ENCODE data around the gene MRPL2.

Gene MRPL2

DNA sequence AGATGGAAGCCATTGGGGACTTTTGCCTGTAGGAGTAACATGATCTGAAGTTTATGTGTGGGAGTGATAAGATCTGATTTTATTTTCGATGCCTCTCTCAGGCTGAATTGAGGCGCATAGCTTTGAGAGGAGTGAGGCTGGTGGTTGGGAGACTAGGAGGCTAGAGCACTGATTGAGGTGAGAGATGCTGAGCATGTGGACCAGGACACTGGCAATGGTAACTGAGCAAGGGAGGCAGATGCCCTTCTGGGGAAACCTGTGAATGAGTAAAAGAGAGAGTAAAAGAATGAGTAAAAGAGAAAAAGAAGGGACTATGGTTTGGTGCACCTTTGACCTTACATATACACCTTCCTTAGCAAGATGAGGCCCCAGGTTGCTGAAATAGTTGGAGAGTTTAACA, 34.8 kb downstream of the MRPL2 start:
- Histone ChIP-seq H3K4me1 (ENCODE audit: control insufficient read depth in 2 of 2, insufficient read depth in 2 of 2, low read length in 2 of 2) (peaks cover 4 to 10% of the 10 kb centered on the region in 2 donors), H3K4me3 (ENCODE audit: low read length in 2 of 2) (no peak overlapping the region), H3K27me3 (ENCODE audit: control insufficient read depth in 2 of 2, insufficient read depth in 2 of 2, low read length in 2 of 2) (no peaks in the 10 kb centered on the region), H3K36me3 (ENCODE audit: control insufficient read depth in 2 of 2, insufficient read depth in 2 of 2, low read length in 2 of 2) (peaks cover 43 to 44% of the 10 kb centered on the region in 2 donors), H3K27ac (ENCODE audit: low read depth in 2 of 2, low read length in 2 of 2) (no peak overlapping the region), H3K9me3 (ENCODE audit: control insufficient read depth in 2 of 2, low read length in 2 of 2) (no peaks in the 10 kb centered on the region), H3K9ac (ENCODE audit: low read depth in 1 of 2, low read length in 2 of 2) (no peak overlapping the region)

DNA sequence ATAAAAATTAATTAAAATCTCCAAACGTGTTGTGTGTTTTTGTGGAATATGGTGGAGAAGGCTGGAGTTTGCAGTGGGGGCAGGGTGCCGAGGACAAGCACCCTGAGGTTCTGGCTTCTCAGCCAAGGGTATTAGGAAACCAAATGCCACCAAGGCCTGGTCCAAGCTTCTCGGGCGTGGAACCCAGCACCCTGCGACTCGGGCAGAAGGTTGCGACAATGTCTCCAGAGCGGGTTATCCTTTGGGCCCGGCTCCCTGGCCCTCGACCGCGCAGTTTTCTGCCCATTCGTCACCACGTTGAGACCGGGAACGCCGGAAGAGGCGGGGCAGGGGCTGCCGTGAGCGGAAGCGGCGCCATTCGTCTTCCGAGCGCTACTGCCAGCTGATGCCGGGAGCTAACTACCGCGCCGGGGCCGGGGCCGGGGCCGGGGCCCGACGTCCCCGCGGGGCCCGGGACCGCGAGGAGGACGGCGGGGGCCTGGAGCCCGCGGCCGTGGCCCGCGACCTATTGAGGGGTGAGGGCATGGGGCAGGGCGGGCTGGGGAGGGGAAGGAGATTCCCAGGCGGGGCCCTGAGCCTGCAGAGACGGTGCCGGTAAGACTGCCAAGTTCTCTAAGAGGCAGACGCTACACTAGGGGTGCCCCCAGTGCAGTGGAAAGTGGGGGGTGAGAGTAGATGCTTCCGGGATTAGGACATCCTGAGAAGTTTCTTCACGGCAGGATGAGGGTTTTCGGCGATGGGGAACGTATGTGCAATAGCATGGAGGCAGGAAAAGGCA, 37.8 kb downstream of the MRPL2 start, which contains the start of gene RRP36:
Gene RRP36, plus strand, starts transcription at position 354 of the 778 bp plus-strand sequence. Its CDS starts 32 bp downstream, at position 386.
- Histone ChIP-seq H3K4me1 (ENCODE audit: control insufficient read depth in 2 of 2, insufficient read depth in 2 of 2, low read length in 2 of 2) (peaks cover 12 to 13% of the 10 kb centered on the region in 2 donors), H3K9me3 (ENCODE audit: control insufficient read depth in 2 of 2, low read length in 2 of 2) (no peaks in the 10 kb centered on the region), H3K4me3 (ENCODE audit: low read length in 2 of 2) (peak within 1 kb of the TSS; percentile 91 to 99), H3K27me3 (ENCODE audit: control insufficient read depth in 2 of 2, insufficient read depth in 2 of 2, low read length in 2 of 2) (no peaks in the 10 kb centered on the region), H3K27ac (ENCODE audit: low read depth in 2 of 2, low read length in 2 of 2) (peak within 1 kb of the TSS; percentile 54 to 72), H3K36me3 (ENCODE audit: control insufficient read depth in 2 of 2, insufficient read depth in 2 of 2, low read length in 2 of 2) (peaks cover 37 to 41% of the 10 kb centered on the region in 2 donors), H3K9ac (ENCODE audit: low read depth in 1 of 2, low read length in 2 of 2) (peak within 1 kb of the TSS; percentile 73 to 84)

- peaks cover 15 to 18% of the 10 kb centered on the region in 2 donors for H3K4me1 ChIP-seq (ENCODE audit: control insufficient read depth in 2 of 2, insufficient read depth in 2 of 2, low read length in 2 of 2)
- no peaks in the 10 kb centered on the region for H3K9me3 ChIP-seq (ENCODE audit: control insufficient read depth in 2 of 2, low read length in 2 of 2)
- H3K4me3 ChIP-seq (ENCODE audit: low read length in 2 of 2) = peak overlapping the region; percentile 91 to 99
- no peaks in the 10 kb centered on the region for H3K27me3 ChIP-seq (ENCODE audit: control insufficient read depth in 2 of 2, insufficient read depth in 2 of 2, low read length in 2 of 2)
- H3K27ac ChIP-seq (ENCODE audit: low read depth in 2 of 2, low read length in 2 of 2) = peak overlapping the region in 1 of 2 donors; percentile 72
- peaks cover 32 to 36% of the 10 kb centered on the region in 2 donors for H3K36me3 ChIP-seq (ENCODE audit: control insufficient read depth in 2 of 2, insufficient read depth in 2 of 2, low read length in 2 of 2)
- peak overlapping the region in 1 of 2 donors; percentile 28 for H3K9ac ChIP-seq (ENCODE audit: low read depth in 1 of 2, low read length in 2 of 2)
These were observed 38.4 kb downstream of the MRPL2 start for GRCh38 chr6:43020847-43021246.

DNA sequence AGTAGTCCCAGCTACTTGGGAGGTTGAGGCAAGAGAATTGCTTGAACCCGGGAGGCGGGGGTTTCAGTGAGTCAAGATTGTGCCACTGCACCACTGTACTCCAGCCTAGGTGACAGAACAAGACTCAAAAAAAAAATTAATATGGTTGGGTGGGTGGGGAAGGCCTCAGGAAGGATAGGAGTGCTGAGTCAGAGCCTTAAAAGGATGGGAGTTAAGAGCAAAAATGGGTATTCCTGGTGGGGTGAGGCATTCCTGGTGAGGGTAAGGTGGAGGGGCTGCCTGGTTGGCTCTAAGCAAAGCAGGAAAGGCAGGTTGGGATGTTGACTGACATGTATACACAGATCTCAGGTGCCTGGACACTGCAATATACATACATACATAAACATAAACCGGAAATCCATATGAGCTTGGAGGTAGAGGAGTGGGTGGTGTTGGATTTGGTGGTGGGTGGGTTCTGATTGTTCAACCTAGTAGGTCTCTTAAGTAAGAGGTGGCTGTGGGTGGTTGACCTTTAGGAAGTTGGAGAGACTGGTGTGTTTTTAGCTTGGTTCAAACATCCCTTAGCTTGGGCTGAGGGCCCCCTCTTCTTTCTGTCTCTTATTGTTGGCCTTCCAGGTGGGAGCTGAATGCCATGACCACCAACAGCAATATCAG, 39.1 kb downstream of the MRPL2 start:
- no peaks in the 10 kb centered on the region for H3K9me3 ChIP-seq (ENCODE audit: control insufficient read depth in 2 of 2, low read length in 2 of 2)
- peaks cover 30 to 31% of the 10 kb centered on the region in 2 donors for H3K36me3 ChIP-seq (ENCODE audit: control insufficient read depth in 2 of 2, insufficient read depth in 2 of 2, low read length in 2 of 2)
- H3K9ac ChIP-seq (ENCODE audit: low read depth in 1 of 2, low read length in 2 of 2) = no peak overlapping the region
- peaks cover 17 to 18% of the 10 kb centered on the region in 2 donors for H3K4me1 ChIP-seq (ENCODE audit: control insufficient read depth in 2 of 2, insufficient read depth in 2 of 2, low read length in 2 of 2)
- no peak overlapping the region for H3K4me3 ChIP-seq (ENCODE audit: low read length in 2 of 2)
- no peak overlapping the region for H3K27ac ChIP-seq (ENCODE audit: low read depth in 2 of 2, low read length in 2 of 2)
- no peaks in the 10 kb centered on the region for H3K27me3 ChIP-seq (ENCODE audit: control insufficient read depth in 2 of 2, insufficient read depth in 2 of 2, low read length in 2 of 2)

DNA sequence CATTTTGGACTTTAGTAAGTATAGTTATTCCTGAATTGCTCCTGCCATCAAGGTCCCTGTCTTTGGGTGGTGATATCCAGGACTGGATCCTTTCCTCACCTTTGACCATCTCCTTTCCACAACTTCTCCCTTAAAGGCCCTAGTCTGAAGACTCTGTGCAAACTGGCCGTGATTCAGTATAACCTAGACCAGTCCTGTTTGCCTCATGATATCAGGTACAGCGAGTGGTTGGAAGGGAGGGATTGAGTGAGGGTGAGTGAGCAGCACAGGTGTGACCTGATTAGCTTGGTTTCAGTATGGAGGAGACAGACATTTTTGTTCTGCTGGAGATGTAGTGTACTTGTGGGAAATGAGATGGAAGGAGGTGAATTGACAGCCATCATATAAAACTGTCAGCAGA, 40.1 kb downstream of the MRPL2 start:
- Histone ChIP-seq H3K9ac (ENCODE audit: low read depth in 1 of 2, low read length in 2 of 2) (no peak overlapping the region), H3K4me1 (ENCODE audit: control insufficient read depth in 2 of 2, insufficient read depth in 2 of 2, low read length in 2 of 2) (peaks cover 24 to 25% of the 10 kb centered on the region in 2 donors), H3K27me3 (ENCODE audit: control insufficient read depth in 2 of 2, insufficient read depth in 2 of 2, low read length in 2 of 2) (no peaks in the 10 kb centered on the region), H3K36me3 (ENCODE audit: control insufficient read depth in 2 of 2, insufficient read depth in 2 of 2, low read length in 2 of 2) (peaks cover 23 to 25% of the 10 kb centered on the region in 2 donors), H3K27ac (ENCODE audit: low read depth in 2 of 2, low read length in 2 of 2) (no peak overlapping the region), H3K4me3 (ENCODE audit: low read length in 2 of 2) (no peak overlapping the region), H3K9me3 (ENCODE audit: control insufficient read depth in 2 of 2, low read length in 2 of 2) (no peaks in the 10 kb centered on the region)

- Histone ChIP-seq H3K27me3 (ENCODE audit: control insufficient read depth in 2 of 2, insufficient read depth in 2 of 2, low read length in 2 of 2) (no peaks in the 10 kb centered on the region), H3K4me3 (ENCODE audit: low read length in 2 of 2) (no peak overlapping the region), H3K9me3 (ENCODE audit: control insufficient read depth in 2 of 2, low read length in 2 of 2) (no peaks in the 10 kb centered on the region), H3K36me3 (ENCODE audit: control insufficient read depth in 2 of 2, insufficient read depth in 2 of 2, low read length in 2 of 2) (peaks cover 23 to 27% of the 10 kb centered on the region in 2 donors), H3K4me1 (ENCODE audit: control insufficient read depth in 2 of 2, insufficient read depth in 2 of 2, low read length in 2 of 2) (peaks cover 31 to 32% of the 10 kb centered on the region in 2 donors), H3K9ac (ENCODE audit: low read depth in 1 of 2, low read length in 2 of 2) (no peak overlapping the region), H3K27ac (ENCODE audit: low read depth in 2 of 2, low read length in 2 of 2) (no peak overlapping the region)
These were observed 42.3 kb downstream of the MRPL2 start for GRCh38 chr6:43016943-43017334.

GRCh38 chr6:43016176-43016942, 42.9 kb downstream of the MRPL2 start:
- no peaks in the 10 kb centered on the region for H3K27me3 ChIP-seq (ENCODE audit: control insufficient read depth in 2 of 2, insufficient read depth in 2 of 2, low read length in 2 of 2)
- H3K4me1 ChIP-seq (ENCODE audit: control insufficient read depth in 2 of 2, insufficient read depth in 2 of 2, low read length in 2 of 2) = peaks cover 31 to 32% of the 10 kb centered on the region in 2 donors
- H3K27ac ChIP-seq (ENCODE audit: low read depth in 2 of 2, low read length in 2 of 2) = no peak overlapping the region
- H3K9me3 ChIP-seq (ENCODE audit: control insufficient read depth in 2 of 2, low read length in 2 of 2) = no peaks in the 10 kb centered on the region
- H3K9ac ChIP-seq (ENCODE audit: low read depth in 1 of 2, low read length in 2 of 2) = no peak overlapping the region
- H3K36me3 ChIP-seq (ENCODE audit: control insufficient read depth in 2 of 2, insufficient read depth in 2 of 2, low read length in 2 of 2) = peaks cover 29 to 33% of the 10 kb centered on the region in 2 donors
- no peak overlapping the region for H3K4me3 ChIP-seq (ENCODE audit: low read length in 2 of 2)

- H3K4me1 ChIP-seq (ENCODE audit: control insufficient read depth in 2 of 2, insufficient read depth in 2 of 2, low read length in 2 of 2) = peaks cover 25 to 27% of the 10 kb centered on the region in 2 donors
- H3K36me3 ChIP-seq (ENCODE audit: control insufficient read depth in 2 of 2, insufficient read depth in 2 of 2, low read length in 2 of 2) = peaks cover 41 to 49% of the 10 kb centered on the region in 2 donors
- H3K4me3 ChIP-seq (ENCODE audit: low read length in 2 of 2) = peak overlapping the region; percentile 88 to 93
- H3K27ac ChIP-seq (ENCODE audit: low read depth in 2 of 2, low read length in 2 of 2) = peak overlapping the region; percentile 53 to 67
- no peaks in the 10 kb centered on the region for H3K9me3 ChIP-seq (ENCODE audit: control insufficient read depth in 2 of 2, low read length in 2 of 2)
- no peaks in the 10 kb centered on the region for H3K27me3 ChIP-seq (ENCODE audit: control insufficient read depth in 2 of 2, insufficient read depth in 2 of 2, low read length in 2 of 2)
- peak overlapping the region; percentile 36 to 54 for H3K9ac ChIP-seq (ENCODE audit: low read depth in 1 of 2, low read length in 2 of 2)
These were observed 44.8 kb downstream of the MRPL2 start for GRCh38 chr6:43014434-43014909.

DNA sequence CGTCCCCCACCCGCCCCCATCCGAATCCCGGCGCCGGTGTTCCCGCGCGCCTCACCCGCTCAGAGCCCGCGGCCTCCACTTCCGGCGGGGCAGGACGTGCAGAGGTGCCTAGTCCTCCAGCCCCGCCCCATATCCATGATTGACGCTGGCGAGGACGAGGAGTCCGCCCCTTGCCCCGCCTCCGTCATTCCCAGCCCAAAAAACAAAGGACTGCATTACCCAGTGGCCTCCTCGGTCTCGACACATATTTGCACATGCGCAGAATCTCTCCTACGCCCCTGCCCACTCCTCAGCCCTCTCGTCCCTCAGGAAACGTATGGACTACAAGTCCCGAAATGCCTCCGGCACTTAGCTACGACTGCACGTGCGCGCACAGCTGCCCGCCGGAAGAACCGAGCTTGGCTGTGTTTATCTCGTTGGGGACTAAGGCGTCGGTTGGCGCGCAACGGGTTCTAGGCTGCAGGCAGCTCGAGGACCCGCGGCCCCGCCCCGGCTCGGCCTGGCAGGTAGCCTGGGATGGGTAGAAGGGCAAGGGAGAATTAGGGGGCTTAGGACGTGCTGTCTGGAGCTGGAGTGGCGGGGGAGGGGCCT, 45.3 kb downstream of the MRPL2 start, which contains the start of the genes KLHDC3 and MEA1:
Gene KLHDC3, plus strand, starts transcription at position 407 of the 591 bp plus-strand sequence. CDS start 2,944 bp downstream, outside the sequence.
Gene MEA1, minus strand, starts transcription at position 104 of the 591 bp plus-strand sequence. CDS start 133 bp downstream, outside the sequence.
- peaks cover 42 to 49% of the 10 kb centered on the region in 2 donors for H3K36me3 ChIP-seq (ENCODE audit: control insufficient read depth in 2 of 2, insufficient read depth in 2 of 2, low read length in 2 of 2)
- peak within 1 kb of the TSS; percentile 53 to 67 for H3K27ac ChIP-seq (ENCODE audit: low read depth in 2 of 2, low read length in 2 of 2)

More for the DNA sequence above, 45.3 kb downstream of the MRPL2 start, which contains the start of the genes KLHDC3 and MEA1:
- no peaks in the 10 kb centered on the region for H3K27me3 ChIP-seq (ENCODE audit: control insufficient read depth in 2 of 2, insufficient read depth in 2 of 2, low read length in 2 of 2)
- H3K9me3 ChIP-seq (ENCODE audit: control insufficient read depth in 2 of 2, low read length in 2 of 2) = no peaks in the 10 kb centered on the region
- peak within 1 kb of the TSS; percentile 88 to 93 for H3K4me3 ChIP-seq (ENCODE audit: low read length in 2 of 2)
- H3K4me1 ChIP-seq (ENCODE audit: control insufficient read depth in 2 of 2, insufficient read depth in 2 of 2, low read length in 2 of 2) = peaks cover 25 to 27% of the 10 kb centered on the region in 2 donors
- H3K9ac ChIP-seq (ENCODE audit: low read depth in 1 of 2, low read length in 2 of 2) = peak within 1 kb of the TSS; percentile 54 to 76
